BJ (cell line): ENCODE measurements around the gene AHDC1. TPM values are rescaled to one million over a fixed set of nuclear protein-coding genes. Genes with fewer than 3 reads are reported as not detected.
"Not testable (repeated sequence)": the region's sequence is repeated elsewhere in the genome, so short reads cannot be mapped to it uniquely, and the experiment has no call there.

Experiments
- CTCF ChIA-PET: fragments of 350-600 bp; formaldehyde crosslinking; extraction: SDS; loops from one replicate; lab custom pipeline; 2021; ENCODE audit warnings: antibody characterized with exemption, inconsistent platforms; lab: Yijun Ruan, JAX
- POLR2A ChIA-PET: fragments of 300-600 bp; sonication (Branson Sonifier 250); formaldehyde crosslinking; extraction: SDS; loops from one replicate; lab custom pipeline; 2021; ENCODE audit warnings: antibody characterized with exemption; lab: Charles Lee
- DNase-seq: peaks from one replicate; pipeline ENCODE4 v3.0.0-alpha.2; 2011; ENCODE audit warnings: low read depth
- H3K27me3 ChIP-seq: 2 replicates; pipeline ENCODE4 v1.6.0; 2011; ENCODE audit warnings: low read length; ENCODE audit not compliant: control insufficient read depth, insufficient read depth
- H3K36me3 ChIP-seq: 2 replicates; pipeline ENCODE4 v1.5.1; 2011; ENCODE audit warnings: low read length; ENCODE audit not compliant: control insufficient read depth, insufficient read depth
- H3K4me3 ChIP-seq: 2 replicates; pipeline ENCODE4 v1.5.1; 2011; ENCODE audit warnings: low read depth, mild to moderate bottlenecking, control low read depth, low read length
- polyA plus RNA-seq: library from polyadenylated mRNA; depleted of rRNA; stranded (reverse); fragments of >200 nt; gene quantifications from 2 replicates; pipeline ENCODE4 v1.2.3, GENCODE V29; 2011
- TF ChIP-seq, protein P1 (sequence below): IDR thresholded peaks from 2 replicates; pipeline ENCODE4 v1.5.1; 2011; ENCODE audit warnings: low read depth, mild to moderate bottlenecking, control low read depth, inconsistent platforms, low read length, moderate library complexity; ENCODE audit not compliant: insufficient read depth

The AHDC1 gene
- polyA plus RNA-seq, 1 experiment, result 4.1 TPM

DNA sequence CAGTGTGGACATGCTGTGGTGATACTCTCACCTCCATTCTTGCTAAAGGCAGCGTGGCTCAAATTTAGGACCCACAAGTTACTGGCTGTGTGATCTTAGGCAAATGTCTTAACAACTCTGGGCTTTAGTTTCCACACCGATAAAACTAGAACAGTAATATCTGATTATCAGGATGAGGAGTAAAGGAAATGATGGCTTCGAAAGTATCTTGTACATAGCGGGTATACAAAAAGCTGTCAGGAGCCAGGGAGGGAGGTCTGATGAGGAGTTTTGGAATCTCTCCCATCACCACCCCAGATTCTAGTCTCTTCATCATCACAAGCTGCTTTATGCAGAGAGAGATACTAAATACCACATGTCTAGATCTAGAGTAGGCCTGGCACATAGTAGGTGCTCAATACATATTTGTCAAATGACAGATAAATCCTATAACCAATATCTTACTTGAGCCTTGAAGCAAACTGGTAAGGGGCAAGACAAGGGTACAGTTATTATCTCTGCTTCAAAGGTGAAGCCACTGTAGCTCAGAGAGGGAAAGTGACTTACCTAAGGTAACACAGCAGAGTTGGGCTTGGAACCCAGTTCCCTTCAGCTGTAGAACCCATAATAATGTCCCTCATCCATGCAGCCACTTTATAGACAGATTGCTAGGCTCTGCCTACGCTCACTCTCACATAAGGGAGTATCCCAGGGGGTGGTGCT is 40.6 kb upstream of the AHDC1 start:
- Histone ChIP-seq H3K4me3 (no peak overlapping the region), H3K36me3 (no peaks in the 10 kb centered on the region), H3K27me3 (no peaks in the 10 kb centered on the region)
- no peak for DNase-seq
- TF ChIP-seq, protein P1, sequence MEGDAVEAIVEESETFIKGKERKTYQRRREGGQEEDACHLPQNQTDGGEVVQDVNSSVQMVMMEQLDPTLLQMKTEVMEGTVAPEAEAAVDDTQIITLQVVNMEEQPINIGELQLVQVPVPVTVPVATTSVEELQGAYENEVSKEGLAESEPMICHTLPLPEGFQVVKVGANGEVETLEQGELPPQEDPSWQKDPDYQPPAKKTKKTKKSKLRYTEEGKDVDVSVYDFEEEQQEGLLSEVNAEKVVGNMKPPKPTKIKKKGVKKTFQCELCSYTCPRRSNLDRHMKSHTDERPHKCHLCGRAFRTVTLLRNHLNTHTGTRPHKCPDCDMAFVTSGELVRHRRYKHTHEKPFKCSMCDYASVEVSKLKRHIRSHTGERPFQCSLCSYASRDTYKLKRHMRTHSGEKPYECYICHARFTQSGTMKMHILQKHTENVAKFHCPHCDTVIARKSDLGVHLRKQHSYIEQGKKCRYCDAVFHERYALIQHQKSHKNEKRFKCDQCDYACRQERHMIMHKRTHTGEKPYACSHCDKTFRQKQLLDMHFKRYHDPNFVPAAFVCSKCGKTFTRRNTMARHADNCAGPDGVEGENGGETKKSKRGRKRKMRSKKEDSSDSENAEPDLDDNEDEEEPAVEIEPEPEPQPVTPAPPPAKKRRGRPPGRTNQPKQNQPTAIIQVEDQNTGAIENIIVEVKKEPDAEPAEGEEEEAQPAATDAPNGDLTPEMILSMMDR, result no peak
- CTCF ChIA-PET, result interaction anchor here (0.6 to 2.6 kb wide), 7 partner anchors 12 to 312 kb away, joined by 3 to 30 read pairs (median 4); no protein-coding TSS in a partner anchor
- POLR2A ChIA-PET, result no interaction called here

DNA sequence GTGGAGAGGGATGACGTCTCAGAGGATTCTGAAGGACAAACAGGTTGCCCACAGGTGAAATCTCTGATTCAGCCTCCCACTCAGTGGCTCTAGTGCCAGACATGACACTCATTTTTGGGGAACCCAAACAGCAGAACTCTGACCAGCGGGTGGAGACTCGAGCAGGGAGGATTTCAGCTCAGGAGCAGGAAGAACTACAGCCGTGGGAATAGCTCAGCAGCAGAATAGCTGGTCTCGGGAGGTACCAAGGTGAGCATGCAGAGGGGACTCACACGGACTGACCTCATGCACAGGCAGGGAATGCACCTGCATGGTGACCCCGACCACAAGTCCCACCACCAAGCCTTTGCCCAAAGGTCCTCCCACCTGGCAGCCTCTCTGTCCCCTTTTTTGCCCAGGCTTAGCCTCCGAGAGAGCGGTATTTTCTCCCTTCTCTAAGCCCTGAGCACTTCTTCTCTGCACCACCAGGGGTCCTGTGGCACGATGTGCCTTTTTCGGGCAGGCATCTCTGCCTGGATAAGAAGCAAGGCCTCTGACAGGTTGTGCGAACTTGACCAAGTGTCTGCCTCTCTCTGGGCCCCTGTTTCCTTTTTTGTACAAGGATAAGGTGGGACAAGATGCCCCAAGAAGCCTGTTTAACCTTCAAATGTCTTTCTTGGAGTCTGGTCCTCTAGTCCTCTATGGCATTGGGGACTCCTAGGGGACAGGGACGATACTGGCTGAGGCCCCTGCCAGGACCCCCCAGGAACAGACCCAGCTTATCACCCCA is 39.8 kb upstream of the AHDC1 start:
- CTCF ChIA-PET, result interaction anchor here (0.7 to 2.6 kb wide), 5 partner anchors 8 to 311 kb away, joined by 3 to 30 read pairs (median 5); no protein-coding TSS in a partner anchor
- DNase-seq, result no peak
- POLR2A ChIA-PET, result no interaction called here
- no peaks in the 10 kb centered on the region for H3K36me3 ChIP-seq
- no peaks in the 10 kb centered on the region for H3K27me3 ChIP-seq
- no peak overlapping the region for H3K4me3 ChIP-seq
- TF ChIP-seq, protein P1, result peak; percentile 91

DNA sequence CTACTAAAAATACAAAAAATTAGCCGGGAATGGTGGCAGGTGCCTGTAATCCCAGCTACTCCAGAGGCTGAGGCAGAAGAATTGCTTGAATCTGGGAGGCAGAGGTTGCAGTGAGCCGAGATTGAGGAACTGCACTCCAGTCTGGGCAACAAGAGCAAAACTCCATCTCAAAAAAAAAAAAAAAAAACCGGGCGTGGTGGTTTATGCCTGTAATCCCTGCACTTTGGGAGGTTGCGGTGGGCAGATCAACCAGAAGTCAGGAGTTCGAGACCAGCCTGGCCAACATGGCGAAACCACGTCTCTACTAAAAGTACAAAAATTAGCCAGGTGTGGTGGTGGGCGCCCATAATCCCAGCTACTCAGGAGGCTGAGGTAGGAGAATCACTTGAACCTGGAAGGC is 36.6 kb upstream of the AHDC1 start:
- POLR2A ChIA-PET, DNase-seq, H3K4me3 ChIP-seq, H3K27me3 ChIP-seq, H3K36me3 ChIP-seq: not testable (repeated sequence)
- CTCF ChIA-PET, result interaction anchor here (1.5 kb wide), 1 partner anchor 32 kb away, joined by 4 read pairs; the partner anchor contains the start of gene IFI6

DNA sequence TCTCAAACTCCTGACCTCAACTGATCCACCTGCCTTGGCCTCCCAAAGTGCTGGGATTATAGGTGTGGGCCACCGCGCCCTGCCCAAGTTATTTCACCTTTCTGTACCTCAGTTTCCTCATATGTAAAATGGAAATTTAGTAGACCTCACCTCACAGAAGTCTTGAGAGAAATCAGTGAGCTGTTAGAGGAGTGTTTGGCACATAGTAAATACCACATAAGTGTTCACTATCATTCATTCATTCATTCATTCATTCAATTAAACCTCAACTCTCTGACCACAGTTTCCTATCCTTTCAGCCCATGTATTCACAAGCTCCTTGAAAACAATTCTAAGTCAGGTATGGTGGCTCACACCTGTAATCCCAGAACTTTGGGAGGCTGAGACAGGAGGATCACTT is 34.9 kb upstream of the AHDC1 start:
- Histone ChIP-seq H3K27me3 (peaks cover 4% of the 10 kb centered on the region; the same call in 1 of the 2 replicates), H3K36me3 (no peaks in the 10 kb centered on the region), H3K4me3 (no peak overlapping the region)
- POLR2A ChIA-PET, result no interaction called here
- TF ChIP-seq, protein P1, result no peak
- no peak for DNase-seq
- CTCF ChIA-PET, result interaction anchor here (1.7 to 2.0 kb wide), 2 partner anchors 10 to 24 kb away, joined by 4 to 5 read pairs; no protein-coding TSS in a partner anchor

DNA sequence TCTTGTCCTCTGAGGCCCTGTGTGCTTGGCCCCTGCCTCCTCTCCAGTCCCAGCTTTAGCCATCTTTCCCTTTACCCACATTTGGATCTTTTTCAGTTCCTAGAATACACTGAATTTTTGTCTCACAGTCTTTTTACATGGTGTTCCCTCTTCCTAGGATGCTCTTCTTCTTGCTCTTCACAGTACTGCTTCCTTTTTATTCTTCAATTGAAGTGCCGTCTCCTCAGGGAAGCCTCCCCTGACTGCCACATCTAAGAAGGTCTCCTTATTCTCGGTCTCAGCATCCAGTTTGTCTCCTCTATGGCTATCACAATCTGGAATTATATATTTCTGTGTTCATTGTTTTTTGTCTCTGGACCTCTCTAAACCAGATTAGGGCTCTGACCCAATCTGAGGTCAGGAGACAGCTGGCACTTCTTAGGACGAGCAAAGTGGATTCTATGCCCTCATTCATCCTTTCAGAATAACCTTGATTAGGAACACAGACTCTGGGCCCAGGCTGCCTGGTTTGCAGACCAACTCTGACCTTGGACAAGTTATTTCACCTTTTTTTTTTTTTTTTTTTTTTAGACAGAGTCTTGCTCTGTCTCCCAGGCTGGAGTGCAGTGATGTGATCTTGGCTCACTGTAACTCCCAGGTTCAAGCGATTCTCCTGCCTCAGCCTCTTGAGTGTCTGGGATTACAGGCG is 34.2 kb upstream of the AHDC1 start:
- POLR2A ChIA-PET, result no interaction called here
- CTCF ChIA-PET, result interaction anchor here (2.0 kb wide), 1 partner anchor 25 kb away, joined by 5 read pairs; no protein-coding TSS in a partner anchor

More for the DNA sequence above, 34.2 kb upstream of the AHDC1 start:
- H3K4me3 ChIP-seq, result no peak overlapping the region
- peaks cover 4% of the 10 kb centered on the region; the same call in 1 of the 2 replicates for H3K27me3 ChIP-seq
- DNase-seq, result no peak
- TF ChIP-seq, protein P1, result no peak
- no peaks in the 10 kb centered on the region for H3K36me3 ChIP-seq
